GM21737 (cell line): ENCODE measurements around the gene SPTBN4.
"Not testable (repeated sequence)": the region's sequence is repeated elsewhere in the genome, so short reads cannot be mapped to it uniquely, and the experiment has no call there.

ENCODE experiments used
- ATAC-seq: cut with Tn5 transposase; IDR thresholded peaks from one replicate; pipeline ENCODE4 v1.9.1; 2021; ENCODE audit warnings: mild to moderate bottlenecking, moderate library complexity; ENCODE audit not compliant: unreplicated experiment

SPTBN4 gene

GRCh38 chr19:40528078-40528477 lies 61.3 kb downstream of the SPTBN4 start:
- ATAC-seq: no peak

GRCh38 chr19:40528533-40529092 lies 61.8 kb downstream of the SPTBN4 start:
- ATAC-seq: no peak

DNA sequence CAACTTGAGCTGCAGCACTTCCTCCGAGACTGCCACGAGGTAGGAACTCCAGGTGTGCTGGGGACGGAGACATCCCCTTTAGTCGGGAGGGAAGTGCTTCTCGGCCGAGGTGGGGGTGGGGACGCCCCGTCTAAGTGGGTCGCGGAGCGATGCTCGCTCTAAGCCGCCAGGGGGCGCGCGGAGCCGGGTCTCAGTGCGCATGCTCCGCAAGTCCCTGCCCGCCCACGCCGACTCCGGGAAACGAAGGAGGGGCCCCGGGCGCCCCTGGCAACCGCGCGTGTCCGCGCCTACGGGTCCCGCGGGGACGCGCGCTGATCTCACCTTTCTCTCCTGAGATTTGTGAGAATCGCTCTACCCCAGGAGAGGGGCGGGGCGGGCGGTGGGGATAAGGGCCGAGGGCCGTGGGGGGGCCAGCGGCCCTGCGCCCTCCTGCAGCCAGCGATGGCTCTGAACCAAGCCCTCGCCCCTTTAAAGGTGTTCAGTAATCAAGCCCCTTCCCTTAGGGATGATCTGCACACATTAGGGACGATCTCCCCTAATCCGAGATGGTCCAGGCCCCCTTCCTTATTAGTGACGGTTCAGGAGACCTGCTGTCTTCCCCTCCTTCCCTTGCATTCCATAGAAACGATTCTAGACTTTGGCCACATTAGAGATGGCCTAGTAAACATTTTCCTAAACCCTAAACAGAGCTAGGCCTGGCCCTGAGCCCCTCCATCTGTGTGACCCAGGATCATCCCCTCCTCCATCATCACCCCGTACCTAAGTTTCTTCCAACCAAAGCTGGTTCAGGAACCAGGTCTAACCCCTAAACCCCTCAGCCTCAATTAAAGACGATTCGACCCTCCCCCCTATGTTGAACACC lies 62.5 kb downstream of the SPTBN4 start:
- peak; percentile 45 for ATAC-seq

DNA sequence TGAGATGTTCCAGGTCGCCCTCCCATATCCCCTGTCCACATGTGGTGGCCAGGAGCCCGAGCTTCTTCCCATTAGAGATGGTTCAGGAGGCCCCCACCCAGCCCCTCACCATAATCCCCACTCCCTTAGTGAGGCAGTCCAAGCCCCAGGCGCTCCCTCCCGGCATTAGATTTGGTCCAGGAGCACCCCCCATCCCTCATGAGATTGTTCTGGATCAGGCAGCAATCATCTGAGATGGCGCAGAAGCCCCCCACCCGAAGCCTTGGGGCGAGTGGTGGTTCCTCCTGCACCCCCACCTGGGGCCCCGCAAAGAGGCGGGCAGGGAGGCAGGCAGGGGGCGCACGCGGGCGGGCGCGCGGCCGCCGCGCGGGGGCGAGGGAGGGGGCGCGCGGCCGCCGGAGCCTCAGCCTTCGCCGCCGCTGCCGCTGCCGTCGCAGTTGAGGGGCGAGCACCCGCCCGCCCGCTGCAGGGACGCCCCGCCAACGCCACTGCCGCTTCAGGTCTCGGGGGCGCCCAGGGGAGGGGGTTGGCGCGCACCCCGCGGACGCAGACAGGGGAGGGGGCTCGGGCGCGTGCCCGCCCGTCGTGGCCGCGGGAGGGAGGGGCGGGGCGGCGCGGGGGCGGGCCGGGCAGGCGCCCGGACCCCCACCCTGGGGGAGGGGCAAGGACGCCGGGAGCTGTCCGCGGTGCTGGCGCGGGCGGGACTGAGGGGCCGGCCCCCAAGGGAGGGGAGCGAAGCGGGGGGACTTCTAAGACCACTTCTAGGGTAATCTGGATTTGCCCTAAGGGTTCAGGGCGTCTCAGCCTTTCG lies 63.5 kb downstream of the SPTBN4 start:
- ATAC-seq: no peak

- no peak for ATAC-seq
These were observed 66.7 kb downstream of the SPTBN4 start for GRCh38 chr19:40533508-40533907.

DNA sequence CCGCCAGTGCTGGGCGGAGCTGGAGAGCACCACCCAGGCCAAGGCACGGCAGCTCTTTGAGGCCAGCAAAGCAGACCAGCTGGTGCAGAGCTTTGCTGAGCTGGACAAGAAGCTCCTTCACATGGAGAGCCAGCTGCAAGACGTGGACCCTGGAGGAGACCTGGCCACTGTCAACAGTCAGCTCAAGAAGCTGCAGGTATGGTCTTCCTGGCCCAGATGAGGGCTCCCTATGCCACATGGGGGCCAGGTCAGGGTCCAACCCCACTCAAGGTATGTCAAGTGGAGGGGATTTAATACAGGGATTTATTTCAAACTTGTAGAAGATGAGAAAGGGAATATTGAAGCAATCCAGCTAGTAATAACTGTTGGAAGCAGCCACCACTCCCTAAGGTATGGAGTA lies 67.3 kb downstream of the SPTBN4 start:
- ATAC-seq: no peak

DNA sequence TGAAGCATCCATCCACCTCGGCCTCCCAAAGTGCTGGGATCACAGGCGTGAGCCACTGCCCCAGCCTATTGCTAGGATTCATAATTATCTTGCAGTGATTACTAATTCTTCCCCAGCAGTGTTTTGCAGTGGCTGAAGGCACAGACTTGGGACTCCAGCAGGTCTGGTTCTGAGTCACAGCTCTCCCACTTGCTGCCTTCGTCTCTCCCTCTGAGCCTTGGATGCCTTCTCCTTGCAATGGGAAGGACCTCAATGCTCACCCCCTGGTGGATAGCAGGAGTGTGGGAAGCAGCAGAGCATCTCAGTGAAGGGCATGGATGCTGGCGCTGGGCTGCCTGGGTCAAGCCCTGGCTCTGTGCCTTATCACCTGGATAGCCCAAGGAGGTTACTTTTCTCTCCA lies 72.3 kb downstream of the SPTBN4 start:
- no peak for ATAC-seq

- no peak for ATAC-seq
These were observed 75.5 kb downstream of the SPTBN4 start for GRCh38 chr19:40542202-40542859.

DNA sequence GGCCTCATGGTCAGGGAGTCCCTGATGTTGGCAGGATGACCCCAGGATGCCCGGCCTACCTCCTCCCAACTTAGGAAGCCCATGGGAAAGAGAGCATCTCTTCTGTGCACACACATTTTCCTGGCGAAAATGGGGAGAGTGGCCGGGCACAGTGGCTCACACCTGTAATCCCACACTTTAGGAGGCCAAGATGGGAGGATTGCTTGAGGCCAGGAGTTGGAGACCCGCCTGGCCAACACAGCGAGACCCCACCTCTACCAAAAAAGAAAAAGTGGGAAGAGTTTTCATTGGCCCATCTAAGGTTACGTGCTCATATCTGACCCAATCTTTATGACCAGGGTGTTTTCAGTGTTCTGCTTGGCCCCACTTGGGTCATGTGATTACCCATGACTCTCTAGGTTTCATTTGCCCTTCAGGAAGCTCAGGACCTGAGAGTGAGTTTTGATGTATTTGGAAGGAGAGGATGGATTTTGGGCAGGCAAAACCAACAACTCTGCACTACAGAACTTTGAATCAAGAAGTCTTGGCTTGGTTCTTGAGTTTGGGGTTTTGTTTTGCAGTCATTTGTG lies 76.3 kb downstream of the SPTBN4 start:
- no peak for ATAC-seq

GRCh38 chr19:40546153-40546841 lies 79.5 kb downstream of the SPTBN4 start:
- not testable (repeated sequence) for ATAC-seq

- ATAC-seq: not testable (repeated sequence)
These were observed 80.4 kb downstream of the SPTBN4 start for GRCh38 chr19:40547190-40547589.

DNA sequence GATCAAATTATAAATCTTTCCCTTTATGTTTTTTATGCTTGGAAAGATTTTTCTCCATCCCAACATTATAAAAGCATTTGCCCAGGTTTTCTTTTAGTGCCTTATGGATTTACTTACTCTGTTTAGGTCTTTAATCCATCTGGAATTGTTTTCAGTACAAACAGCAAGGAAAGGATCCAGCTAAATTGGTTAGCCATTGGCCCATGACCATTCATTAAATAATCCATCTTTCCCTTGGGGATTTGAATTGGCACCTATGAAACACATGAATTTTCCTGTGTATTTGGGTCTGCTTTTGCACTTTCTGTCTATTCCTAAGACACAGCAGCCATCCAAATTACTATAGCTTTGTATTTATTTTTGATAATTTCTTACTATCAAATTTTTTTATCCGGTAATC lies 81.0 kb downstream of the SPTBN4 start:
- ATAC-seq: no peak

DNA sequence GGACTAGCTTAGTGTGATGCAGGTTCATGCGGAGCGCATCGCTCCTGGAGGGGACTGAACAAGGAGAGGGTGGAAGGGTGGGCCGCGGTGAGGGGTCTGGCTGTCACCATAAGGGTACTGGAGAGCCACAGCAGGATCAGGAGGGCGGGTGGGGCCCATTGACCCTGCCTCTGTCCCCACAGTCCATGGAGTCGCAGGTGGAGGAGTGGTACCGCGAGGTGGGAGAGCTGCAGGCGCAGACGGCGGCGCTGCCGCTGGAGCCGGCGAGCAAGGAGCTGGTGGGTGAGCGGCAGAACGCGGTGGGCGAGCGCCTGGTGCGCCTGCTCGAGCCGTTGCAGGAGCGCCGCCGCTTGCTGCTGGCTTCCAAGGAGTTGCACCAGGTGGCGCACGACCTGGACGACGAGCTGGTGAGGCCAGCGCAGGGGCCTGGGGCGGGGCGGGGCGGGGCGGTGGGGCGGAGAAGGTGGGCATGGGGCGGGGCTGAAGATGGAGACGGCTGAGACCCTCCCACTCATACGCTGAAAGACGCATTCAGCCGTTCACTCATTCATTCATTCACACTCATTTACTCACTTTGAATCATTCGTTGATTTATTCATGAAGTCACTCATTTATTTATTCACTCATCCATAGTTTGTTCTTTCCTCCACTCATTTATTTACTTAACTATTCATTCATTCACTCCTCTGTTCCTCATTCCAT lies 82.4 kb downstream of the SPTBN4 start:
- ATAC-seq: no peak

DNA sequence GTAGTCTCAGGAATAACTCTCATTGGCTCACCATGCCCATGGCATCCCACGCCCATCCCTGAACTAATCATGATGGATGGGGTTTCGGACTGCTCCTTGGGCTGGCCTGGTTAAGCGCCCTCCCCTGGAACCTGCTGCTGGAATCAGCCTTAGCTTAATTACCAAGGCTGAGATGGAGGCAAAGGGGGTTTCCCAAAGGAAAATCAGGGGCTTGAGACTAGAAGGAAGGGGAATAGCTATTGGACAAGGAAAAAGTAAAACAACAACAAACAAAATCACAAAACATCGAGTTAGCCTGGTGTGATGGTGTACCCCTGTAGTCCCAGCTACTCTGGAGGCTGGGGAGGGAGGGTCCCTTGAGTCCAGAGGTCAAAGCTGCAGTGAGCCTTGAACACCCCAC lies 84.2 kb downstream of the SPTBN4 start:
- ATAC-seq: no peak

DNA sequence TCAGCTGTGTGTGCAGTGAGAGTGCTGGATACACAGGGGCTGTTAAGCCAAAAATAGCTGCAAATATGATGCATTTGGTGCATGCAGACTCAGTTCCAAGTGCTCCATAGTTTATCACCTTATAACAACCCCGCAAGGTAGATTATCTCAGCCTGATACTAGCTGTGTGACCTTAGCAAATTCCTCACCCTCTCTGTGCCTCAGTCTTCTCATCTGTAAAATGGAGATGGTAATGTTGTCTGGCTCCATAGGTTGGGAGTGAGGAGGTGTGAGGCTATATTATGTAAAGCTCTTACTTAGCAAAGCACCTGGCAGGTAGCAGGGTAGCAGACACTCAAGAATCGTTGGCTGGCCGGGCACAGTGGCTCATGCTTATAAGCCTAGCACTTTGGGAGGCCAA lies 86.0 kb downstream of the SPTBN4 start:
- no peak for ATAC-seq

GRCh38 chr19:40553885-40554857 lies 87.4 kb downstream of the SPTBN4 start:
- no peak for ATAC-seq

- no peak for ATAC-seq
These were observed 89.3 kb downstream of the SPTBN4 start for GRCh38 chr19:40555978-40556689.
